K562 (cell line): ENCODE measurements around the gene C1orf50. TPM values are rescaled to one million over a fixed set of nuclear protein-coding genes. Genes with fewer than 3 reads are reported as not detected.
A peak's percentile ranks its signal among the peaks of the same experiment; 100 is the strongest.

ENCODE experiments used
- ATAC-seq: fragments of 200-7000 bp; cut with Tn5 transposase; 3 replicates; pipeline ENCODE4 v1.9.1; 2020; ENCODE audit warnings: moderate library complexity
- BruUV-seq: library from RNA; stranded (reverse); fragments of 400-500 nt; replicated peaks from 2 replicates; lab custom pipeline; 2021; lab: Mats Ljungman, UMichigan
- CTCF ChIA-PET: fragments of 300-600 bp; formaldehyde crosslinking; extraction: SDS; loops from one replicate; lab custom pipeline; 2021; ENCODE audit warnings: low intra/inter-chr PET ratio; lab: Yijun Ruan, JAX
- POLR2A ChIA-PET: fragments of 300-600, 350-650 bp; sonication (Branson Sonifier 250); formaldehyde crosslinking; extraction: SDS; loops from one replicate; lab custom pipeline; 2021; ENCODE audit warnings: antibody characterized with exemption, inconsistent platforms; lab: Yijun Ruan, JAX
- DNase-seq, 4 experiments: peaks; one replicate each; pipeline versions ENCODE4 v3.0.0 to v3.0.0-alpha.2; 2011 to 2018; ENCODE audit warnings: low spot score in 3 of 4, mixed read lengths in 3 of 4; ENCODE audit errors: extremely low read depth in 1 of 4
- FAIRE-seq: peaks from 2 replicates; lab custom pipeline; 2011; peaks lifted over from hg19 to GRCh38; lab: Jason Lieb, UNC
- H2AFZ ChIP-seq: 2 replicates; pipeline ENCODE4 v1.6.0; 2011; ENCODE audit warnings: low read depth, low read length, control low read depth, inconsistent platforms
- H3K27ac ChIP-seq: fragments of 200-600 bp; 3 replicates; pipeline ENCODE4 v1.8.0; 2011; ENCODE audit warnings: low read depth, mild to moderate bottlenecking, control low read depth, inconsistent platforms, low read length, moderate library complexity, mixed read lengths; ENCODE audit errors: extremely low read depth
- H3K27me3 ChIP-seq, 2 experiments: fragments of 300-600 bp in 1 of 2; 2 replicates in 1 of 2; 3 replicates in 1 of 2; pipeline versions ENCODE4 v1.6.0 to v1.8.0; 2011; ENCODE audit warnings: inconsistent platforms in 2 of 2, low read length in 2 of 2, mild to moderate bottlenecking in 1 of 2, mixed read lengths in 1 of 2, moderate library complexity in 1 of 2; ENCODE audit not compliant: control insufficient read depth in 2 of 2, insufficient read depth in 2 of 2
- H3K36me3 ChIP-seq: fragments of 300-600 bp; 3 replicates; pipeline ENCODE4 v1.8.0; 2011; ENCODE audit warnings: mild to moderate bottlenecking, low read length, inconsistent platforms; ENCODE audit not compliant: control insufficient read depth, insufficient read depth
- H3K4me1 ChIP-seq, 2 experiments: fragments of 200-600 bp in 1 of 2; replicated peaks in 1 of 2; 2 replicates in 1 of 2; 3 replicates in 1 of 2; pipeline versions ENCODE4 v1.5.1 to v1.8.0; 2011; ENCODE audit warnings: inconsistent platforms in 2 of 2, low read length in 2 of 2, mild to moderate bottlenecking in 1 of 2, mixed read lengths in 1 of 2, moderate library complexity in 1 of 2; ENCODE audit not compliant: control insufficient read depth in 2 of 2, insufficient read depth in 2 of 2
- H3K4me2 ChIP-seq: 2 replicates; pipeline ENCODE4 v1.6.1; 2011; ENCODE audit warnings: low read length, control low read depth, inconsistent platforms, mixed read lengths; ENCODE audit not compliant: insufficient read depth
- H3K4me3 ChIP-seq: fragments of 200-600 bp; sonication (generic), shearing (Covaris generic); 2 replicates; pipeline ENCODE4 v1.5.1; 2016; ENCODE audit warnings: control low read depth, inconsistent platforms
- H3K79me2 ChIP-seq: fragments of 200-600 bp; 3 replicates; pipeline ENCODE4 v1.8.0; 2011; ENCODE audit warnings: low read length, inconsistent platforms; ENCODE audit not compliant: control insufficient read depth, insufficient read depth
- H3K9ac ChIP-seq, 2 experiments: 2 replicates each; pipeline versions ENCODE4 v1.6.0 to v1.6.1; 2011; ENCODE audit warnings: low read depth in 2 of 2, low read length in 2 of 2, control low read depth in 1 of 2, inconsistent platforms in 1 of 2, mild to moderate bottlenecking in 1 of 2, mixed read lengths in 1 of 2; ENCODE audit not compliant: insufficient read depth in 1 of 2
- H3K9me1 ChIP-seq: one replicate; pipeline ENCODE4 v1.6.0; 2011; ENCODE audit warnings: inconsistent platforms, mild to moderate bottlenecking, low read length, moderate library complexity; ENCODE audit not compliant: control insufficient read depth, insufficient read depth
- H3K9me3 ChIP-seq: replicated peaks from 2 replicates; pipeline ENCODE4 v1.5.1; 2011; ENCODE audit warnings: low read depth, low read length, inconsistent platforms; ENCODE audit not compliant: control insufficient read depth, insufficient read depth
- H4K20me1 ChIP-seq: replicated peaks from 2 replicates; pipeline ENCODE4 v1.6.1; 2011; ENCODE audit warnings: low read length, inconsistent platforms, mixed read lengths; ENCODE audit not compliant: control insufficient read depth, insufficient read depth
- CBX8 ChIP-seq: fragments of 200-600 bp; sonication (generic); IDR thresholded peaks from 2 replicates; pipeline ENCODE4 v1.6.1; 2012; ENCODE audit warnings: borderline replicate concordance, mixed run types, low read depth, mild to moderate bottlenecking, moderate library complexity, mixed read lengths, low read length, control low read depth, inconsistent platforms; ENCODE audit not compliant: poor library complexity, severe bottlenecking; ENCODE audit errors: extremely low read depth
- EGR1 ChIP-seq: fragments of 450-650 bp; conservative IDR thresholded peaks from 2 replicates; pipeline ENCODE4 v1.6.1; 2017; ENCODE audit warnings: mild to moderate bottlenecking
- IFI16 ChIP-seq: fragments of 250-450 bp; sonication (Bioruptor Pico); IDR thresholded peaks from 2 replicates; pipeline ENCODE4 v2.1.2; 2022; ENCODE audit warnings: mild to moderate bottlenecking, inconsistent platforms
- MBD2 ChIP-seq: sonication (generic); IDR thresholded peaks from 2 replicates; pipeline ENCODE4 v1.6.1; 2016; ENCODE audit warnings: low read depth, borderline replicate concordance
- MYC ChIP-seq, 2 experiments: fragments of 250-450 bp in 1 of 2; sonication (Bioruptor Pico) in 1 of 2; IDR thresholded peaks; 2 replicates each; pipeline versions ENCODE4 v1.5.1 to v1.6.1; 2012 to 2021; ENCODE audit warnings: low read depth in 2 of 2, borderline replicate concordance in 1 of 2, improper control_type of control experiment in 1 of 2, low read length in 1 of 2, mild to moderate bottlenecking in 1 of 2, moderate library complexity in 1 of 2
- NFXL1 ChIP-seq: fragments of 450-650 bp; formaldehyde crosslinking; IDR thresholded peaks from 2 replicates; pipeline ENCODE4 v1.4.0; 2021; ENCODE audit warnings: mild to moderate bottlenecking
- PCBP2 ChIP-seq: fragments of 200-400 bp; formaldehyde crosslinking; IDR thresholded peaks from 2 replicates; pipeline ENCODE4 v1.6.1; 2018; ENCODE audit warnings: low read length, low read depth, mild to moderate bottlenecking, moderate library complexity; ENCODE audit not compliant: poor library complexity, severe bottlenecking
- SIRT6 ChIP-seq: IDR thresholded peaks from one replicate; pipeline ENCODE4 v1.6.1; 2012; ENCODE audit warnings: low read depth, mild to moderate bottlenecking, control low read depth, inconsistent platforms, low read length, moderate library complexity
- ZNF696 ChIP-seq: fragments of 250-450 bp; sonication (Bioruptor Pico); conservative IDR thresholded peaks from 2 replicates; pipeline ENCODE4 v1.4.0; 2020; ENCODE audit warnings: mild to moderate bottlenecking, moderate library complexity
- WGBS: fragments of 100-300 bp; shearing (Covaris generic); methylation state at CpG from one replicate; pipeline ENCODE4 v1.1.6; 2016; ENCODE audit warnings: low coverage, mixed read lengths; ENCODE audit not compliant: insufficient coverage; ENCODE audit errors: missing lambda C conversion rate; 5-methylcytosine and 5-hydroxymethylcytosine counted together
- in situ Hi-C: fragments of 300-500 bp; cut with MboI; formaldehyde crosslinking; loops from 4 replicates; pipeline ENCODE4 v1.15.0; 2018; ENCODE audit warnings: inconsistent platforms, mixed read lengths
- intact Hi-C: fragments of 100-400 bp; cut with micrococcal nuclease; formaldehyde crosslinking; loops from 2 replicates; pipeline ENCODE4 v1.14.2; 2022
- polyA plus RNA-seq, 8 experiments: library from polyadenylated mRNA; depleted of rRNA in 4 of 8; stranded (reverse) in 5 of 8; unstranded in 3 of 8; fragments of >200 nt; fragmentation: Nextera tagmentation in 2 of 8; fragmentation: Illumina TruSeq in 1 of 8; extraction: Ambion mirVana in 2 of 8; extraction: Trizol in 1 of 8; gene quantifications; 2 replicates each; pipeline versions ENCODE4 v1.2.1 to v1.2.3, GENCODE V29; 2011 to 2014; ENCODE audit warnings: inconsistent platforms in 1 of 8, missing spikeins in 1 of 8
- total RNA-seq, 7 experiments: library from RNA; depleted of rRNA in 6 of 7; stranded (reverse); fragments of >200 nt in 6 of 7; fragmentation: Illumina TruSeq in 2 of 7; extraction: Trizol in 2 of 7; gene quantifications; 2 replicates each; pipeline versions ENCODE4 v1.2.1 to v1.2.3, GENCODE V29; 2011 to 2021; ENCODE audit warnings: low replicate concordance in 1 of 7
- TF ChIP-seq, protein P1 (sequence below): fragments of 250-450 bp; sonication (Bioruptor Pico); IDR thresholded peaks from 2 replicates; pipeline ENCODE4 v1.5.1; 2021; ENCODE audit warnings: mild to moderate bottlenecking

The C1orf50 gene
- total and polyA plus RNA-seq, 9 of the 15 experiments (the other 6 are each of a cell fraction or from before 2014, with no cell fraction given) = 0.55 to 13.9 (median 5.2) TPM

DNA sequence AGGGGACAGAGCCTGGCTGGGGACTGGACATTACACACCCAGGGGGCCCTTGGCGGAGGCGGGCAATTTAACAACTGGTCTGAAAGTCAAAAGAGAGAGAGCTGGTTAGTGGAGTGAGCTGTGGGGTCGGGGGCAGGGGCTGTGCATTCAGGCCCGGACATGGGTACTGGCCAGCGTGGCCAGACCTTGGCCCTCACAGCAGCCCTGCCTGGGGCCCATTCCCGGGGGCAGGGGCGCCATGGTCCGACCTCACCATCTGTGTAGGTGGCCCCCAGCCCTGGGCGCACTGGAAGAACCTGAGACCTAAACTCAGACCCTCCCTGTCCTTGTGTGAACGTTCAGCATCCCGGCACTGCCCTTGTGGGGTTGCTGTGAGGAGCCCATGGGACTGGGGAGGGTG is 32.0 kb upstream of the C1orf50 start (continued):
- TF ChIP-seq, protein P1, sequence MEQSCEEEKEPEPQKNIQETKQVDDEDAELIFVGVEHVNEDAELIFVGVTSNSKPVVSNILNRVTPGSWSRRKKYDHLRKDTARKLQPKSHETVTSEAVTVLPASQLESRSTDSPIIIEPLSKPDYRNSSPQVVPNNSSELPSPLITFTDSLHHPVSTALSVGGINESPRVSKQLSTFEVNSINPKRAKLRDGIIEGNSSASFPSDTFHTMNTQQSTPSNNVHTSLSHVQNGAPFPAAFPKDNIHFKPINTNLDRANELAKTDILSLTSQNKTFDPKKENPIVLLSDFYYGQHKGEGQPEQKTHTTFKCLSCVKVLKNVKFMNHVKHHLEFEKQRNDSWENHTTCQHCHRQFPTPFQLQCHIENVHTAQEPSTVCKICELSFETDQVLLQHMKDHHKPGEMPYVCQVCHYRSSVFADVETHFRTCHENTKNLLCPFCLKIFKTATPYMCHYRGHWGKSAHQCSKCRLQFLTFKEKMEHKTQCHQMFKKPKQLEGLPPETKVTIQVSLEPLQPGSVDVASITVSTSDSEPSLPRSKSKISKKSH (CRISPR knock-in tag) = no peak
- TF ChIP-seq MBD2 = no peak
- TF ChIP-seq IFI16 (CRISPR knock-in tag) = no peak
- no peak for TF ChIP-seq PCBP2
- no peak for TF ChIP-seq NFXL1
- TF ChIP-seq CBX8 = no peak
- TF ChIP-seq ZNF696 = no peak
- no peak for TF ChIP-seq SIRT6

DNA sequence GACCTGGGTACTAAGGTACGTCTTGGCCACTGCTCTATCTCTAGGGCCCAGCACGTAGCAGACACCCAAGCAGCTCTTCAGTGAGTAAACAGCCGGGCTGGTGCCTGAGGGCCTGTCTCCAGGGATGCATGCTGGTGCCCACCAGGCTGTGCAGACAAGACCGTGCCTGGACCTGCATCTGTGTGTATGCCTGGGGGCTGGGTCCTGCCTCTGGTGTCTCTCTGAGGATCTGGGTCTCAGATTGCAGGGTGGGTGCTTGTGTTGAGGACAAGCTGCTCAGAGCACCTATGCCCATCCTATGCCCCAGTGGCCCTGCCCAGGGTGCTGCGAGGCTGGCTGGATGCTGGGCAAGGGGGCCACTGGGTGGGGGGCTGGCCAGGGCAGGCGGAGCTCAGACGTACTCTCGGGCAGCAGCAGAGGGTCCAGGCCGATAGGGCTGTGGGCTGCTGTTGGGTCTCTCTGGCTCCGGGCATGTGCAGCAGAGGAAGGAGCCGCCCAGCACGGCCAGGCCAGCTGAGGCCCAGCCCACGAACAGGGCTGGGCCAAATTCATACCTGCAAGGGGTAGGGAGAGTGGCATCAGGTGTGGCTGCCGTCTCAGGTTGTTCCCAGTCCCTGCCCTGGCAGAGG is 31.5 kb upstream of the C1orf50 start:
- DNase-seq = peak in 1 of 4 experiments; percentile 30
- H3K27me3 ChIP-seq = peaks cover 7 to 49% of the 10 kb centered on the region in 2 experiments; a peak in 4 of 5 replicates
- H3K9ac ChIP-seq = peak overlapping the region in 1 of 2 experiments; percentile 12; a peak in 1 of 4 replicates
- CTCF ChIA-PET = no interaction called here
- BruUV-seq = no TSS peak
- H3K79me2 ChIP-seq = no peaks in the 10 kb centered on the region
- peaks cover 0 to 40% of the 10 kb centered on the region in 2 experiments; a peak in 3 of 5 replicates for H3K4me1 ChIP-seq
- peak; percentile 54 for FAIRE-seq
- intact Hi-C loops (loop anchor here (10.0 kb wide), 2 partner anchors 391 to 591 kb away; no protein-coding TSS in a partner anchor), in situ Hi-C loops (loop anchor here (25.0 kb wide), 1 partner anchor 148 kb away; no protein-coding TSS in a partner anchor)
- WGBS = 19% methylated on average over 14 of the region's 14 CpGs
- H3K36me3 ChIP-seq = no peaks in the 10 kb centered on the region
- POLR2A ChIA-PET = interaction anchor here (0.7 to 2.0 kb wide), 4 partner anchors 10 to 687 kb away, joined by 3 to 14 read pairs (median 3); no protein-coding TSS in a partner anchor
- peaks cover 5% of the 10 kb centered on the region for H3K9me1 ChIP-seq
- H2AFZ ChIP-seq = no peak overlapping the region
- no peaks in the 10 kb centered on the region for H3K9me3 ChIP-seq
- no peak overlapping the region for H3K27ac ChIP-seq
- no peak; the same call in 2 of the 3 replicates for ATAC-seq
- H3K4me3 ChIP-seq = no peak overlapping the region
- H4K20me1 ChIP-seq = peaks cover 5% of the 10 kb centered on the region; the same call in 1 of the 2 replicates
- H3K4me2 ChIP-seq = no peak overlapping the region
- peak; percentile 84 for TF ChIP-seq EGR1
- no peak for TF ChIP-seq MYC (IDR thresholded peaks at IDR 0.05; ENCODE audit: low read depth, low read length)
- no peak for TF ChIP-seq MYC (CRISPR knock-in tag; IDR thresholded peaks at IDR 0.05; ENCODE audit: borderline replicate concordance, low read depth)
